ENCODE results near the gene RIN2.
"Not testable (repeated sequence)": the region's sequence is repeated elsewhere in the genome, so short reads cannot be mapped to it uniquely, and the experiment has no call there.

Gene RIN2

GRCh38 chr20:19793716-19794115 is 35.7 kb downstream of the RIN2 start:
- no peak for DNase-seq

GRCh38 chr20:19794941-19795340 is 36.9 kb downstream of the RIN2 start:
- no peak for DNase-seq

- no peak for DNase-seq
Measured at GRCh38 chr20:19799325-19799724, 41.3 kb downstream of the RIN2 start.

GRCh38 chr20:19802099-19802491 is 44.0 kb downstream of the RIN2 start:
- DNase-seq = no peak

DNA sequence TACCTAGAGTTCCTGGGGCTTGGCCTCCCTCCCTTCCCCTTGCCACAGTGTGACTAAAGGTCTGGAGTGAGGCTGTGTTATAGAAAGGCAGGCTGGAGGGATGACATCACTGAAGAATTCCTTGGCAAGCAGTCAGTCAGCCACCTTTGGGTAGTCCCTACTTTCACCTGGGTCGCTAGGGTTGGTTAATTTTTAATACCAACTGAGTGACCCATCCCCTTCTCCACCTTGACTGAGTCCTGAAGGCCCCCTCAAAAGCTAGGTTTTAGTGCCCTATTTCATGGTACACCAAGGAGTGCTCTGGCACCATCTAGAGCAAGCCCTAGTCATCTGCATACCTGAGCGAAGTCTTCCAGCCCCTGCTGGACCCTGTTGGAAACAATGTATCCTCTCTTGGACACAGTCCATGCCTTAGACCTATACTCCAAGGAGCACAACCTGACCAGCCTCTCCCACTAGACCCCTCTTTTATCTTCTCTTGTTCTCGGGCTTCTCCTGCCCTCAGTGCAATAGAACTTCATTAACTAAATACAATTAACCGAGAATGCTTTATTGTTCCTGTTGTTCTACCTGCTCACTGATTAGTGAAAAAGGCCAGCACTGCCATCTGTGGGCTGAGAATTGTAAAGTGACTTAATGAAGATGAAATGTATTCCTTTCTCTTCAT is 44.6 kb downstream of the RIN2 start:
- no peak for DNase-seq

- DNase-seq = not testable (repeated sequence)
Measured at GRCh38 chr20:19806276-19806675, 48.2 kb downstream of the RIN2 start.

DNA sequence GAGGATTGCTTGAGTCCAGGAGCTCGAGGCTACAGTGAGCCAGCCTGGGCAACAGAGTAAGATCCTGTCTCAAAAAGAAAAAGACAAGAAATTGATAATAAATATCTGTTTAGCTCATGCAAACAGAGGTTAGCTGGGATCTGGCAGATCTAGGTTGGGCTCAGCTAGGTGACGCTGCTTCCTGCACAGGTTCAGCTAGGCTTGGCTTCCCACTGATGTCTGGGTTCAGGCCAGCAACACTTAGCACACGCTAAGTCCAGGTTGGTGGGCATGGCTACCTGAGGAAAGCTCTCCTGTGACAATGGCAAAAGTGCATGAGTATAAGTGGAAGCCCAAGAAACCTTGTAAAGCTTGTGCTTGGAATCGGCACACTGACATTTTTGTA is 48.7 kb downstream of the RIN2 start:
- no peak for DNase-seq

DNA sequence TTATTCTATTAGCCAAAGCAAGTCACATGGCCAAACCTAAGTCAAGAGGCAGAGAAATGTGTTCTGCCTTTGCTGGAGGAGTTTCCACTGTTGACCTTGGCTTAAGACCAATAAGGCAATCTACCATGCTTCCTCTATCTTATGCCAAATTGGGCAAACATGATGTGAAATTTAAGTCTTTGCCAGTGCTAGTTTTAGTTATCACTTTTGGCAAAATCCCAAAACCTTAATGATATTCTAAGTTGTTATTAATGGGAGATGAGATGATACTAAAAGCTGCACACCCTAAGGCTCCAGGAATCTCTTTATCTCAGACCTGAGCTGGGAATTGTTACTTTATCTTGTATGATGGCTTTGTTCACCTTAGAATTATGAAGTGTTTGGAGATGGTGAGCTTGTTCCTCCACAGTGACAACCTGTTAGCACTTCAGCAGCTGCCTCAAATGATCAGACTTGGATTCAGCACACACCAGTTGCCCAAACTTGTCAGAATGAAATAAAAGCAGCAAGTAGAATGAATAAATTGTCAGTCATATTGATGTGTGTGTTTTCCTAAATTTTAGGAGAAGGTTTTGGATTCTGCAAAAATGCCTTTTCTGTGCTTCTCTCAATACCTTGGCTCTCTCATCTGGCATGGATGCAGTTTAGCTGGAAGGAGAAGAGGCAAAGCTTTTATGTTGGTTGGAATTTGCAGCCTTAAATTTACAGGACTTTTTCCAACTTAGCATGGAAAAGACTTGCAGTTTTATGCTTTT is 49.3 kb downstream of the RIN2 start:
- DNase-seq = no peak

Data from T-helper 1 cell (primary cell).